GM18909 (cell line): ENCODE results near the gene CDCA4.

Experiments
- ATAC-seq: cut with Tn5 transposase; IDR thresholded peaks from one replicate; pipeline ENCODE4 v1.9.1; 2021; ENCODE audit warnings: mild to moderate bottlenecking; ENCODE audit not compliant: unreplicated experiment, poor library complexity

CDCA4 gene

DNA sequence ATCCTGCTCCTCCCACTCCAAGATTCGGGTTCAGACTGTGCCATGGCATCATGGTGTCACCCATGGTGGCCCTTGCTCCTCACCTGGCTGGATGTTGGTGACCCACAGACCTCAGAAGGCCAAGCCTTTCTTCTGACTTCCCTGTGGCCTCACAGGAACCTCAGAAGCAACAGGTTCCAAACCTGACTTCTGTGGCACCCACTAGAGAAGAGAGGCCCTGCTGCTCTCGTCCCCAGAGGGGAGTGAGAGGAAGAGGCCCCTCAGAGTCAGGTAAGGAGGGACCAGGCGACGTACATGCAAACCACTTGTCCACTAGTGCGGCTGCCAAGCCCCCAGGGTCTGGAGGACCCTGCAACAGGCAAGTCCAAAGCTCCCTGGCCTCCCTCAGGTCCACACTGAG lies 24.9 kb downstream of the CDCA4 start:
- no peak for ATAC-seq

DNA sequence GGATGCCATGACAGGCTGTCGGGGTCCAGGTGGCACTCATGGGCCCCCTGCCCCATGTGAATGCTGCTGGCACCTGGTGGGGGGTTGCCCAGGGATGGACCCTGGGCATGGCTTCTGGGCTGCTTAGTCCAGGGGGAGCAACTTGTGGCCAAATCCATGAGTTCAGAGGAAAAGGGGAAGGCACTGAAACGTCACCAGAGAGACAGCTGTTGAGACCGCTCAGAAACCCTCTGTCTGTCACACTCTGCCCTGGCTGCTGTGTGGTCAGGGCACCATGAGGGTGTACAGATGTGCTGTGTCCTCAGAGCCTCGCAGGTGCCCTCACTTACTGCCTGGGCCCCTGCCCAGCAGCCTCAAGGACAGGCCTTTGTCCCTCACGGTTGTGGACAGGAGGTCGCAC lies 25.9 kb downstream of the CDCA4 start:
- no peak for ATAC-seq

DNA sequence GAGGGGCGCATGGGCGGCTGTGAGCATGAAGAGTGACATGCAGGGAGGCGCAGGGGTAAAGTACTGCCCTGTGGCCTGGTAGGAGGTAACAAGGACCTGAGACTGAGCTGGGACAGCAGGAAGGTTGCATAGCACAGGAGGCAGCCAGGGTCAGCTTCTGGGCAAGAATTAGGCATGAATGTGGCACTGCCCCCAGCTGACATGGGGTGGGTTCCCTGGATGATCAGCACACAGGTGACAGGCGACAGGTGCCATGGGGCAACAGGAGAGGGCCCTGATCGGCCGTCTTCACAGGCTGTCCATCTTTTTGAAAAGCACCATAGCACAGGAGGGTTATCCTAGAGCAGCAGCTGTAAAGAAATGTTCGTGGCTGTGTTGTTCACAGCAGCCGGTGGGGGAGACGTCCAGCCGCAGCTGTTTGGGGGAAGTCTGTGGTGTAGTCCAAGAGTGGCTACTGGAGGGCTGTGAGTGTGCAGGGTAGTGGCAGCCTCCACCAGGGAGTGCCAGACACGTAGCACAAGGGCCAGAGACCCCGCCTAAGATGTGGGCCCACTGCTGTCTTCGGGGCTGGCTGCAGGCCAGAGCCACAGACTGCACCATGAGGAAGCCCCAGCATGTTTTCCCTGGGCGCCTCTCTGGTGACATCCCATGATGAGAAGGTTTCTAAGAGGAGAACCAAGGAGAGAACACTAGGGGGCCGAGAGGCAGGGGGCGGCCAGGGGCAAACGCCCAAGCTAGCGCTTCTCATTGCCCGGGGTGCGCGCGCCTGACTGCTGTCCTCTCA lies 26.9 kb downstream of the CDCA4 start:
- no peak for ATAC-seq

DNA sequence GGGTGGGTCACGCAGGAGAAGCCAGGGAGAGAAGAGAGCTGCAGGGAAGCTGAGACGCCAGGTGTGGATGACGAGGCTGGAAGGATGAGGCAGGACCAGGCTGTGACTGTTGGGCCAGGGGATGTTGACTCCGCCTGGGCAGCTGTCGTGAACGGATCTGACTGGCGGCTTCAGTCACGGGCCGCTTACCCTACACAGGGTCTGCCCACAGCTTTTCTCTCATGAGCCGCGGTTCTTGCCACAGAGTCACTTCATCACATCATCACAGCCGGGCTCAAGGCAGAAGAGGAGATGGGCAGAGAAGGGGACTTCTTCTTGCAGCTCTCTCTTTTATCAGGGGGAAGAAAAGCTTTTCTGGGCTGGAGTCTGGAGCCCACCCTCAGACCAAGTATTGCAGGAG lies 27.6 kb downstream of the CDCA4 start:
- ATAC-seq = no peak

DNA sequence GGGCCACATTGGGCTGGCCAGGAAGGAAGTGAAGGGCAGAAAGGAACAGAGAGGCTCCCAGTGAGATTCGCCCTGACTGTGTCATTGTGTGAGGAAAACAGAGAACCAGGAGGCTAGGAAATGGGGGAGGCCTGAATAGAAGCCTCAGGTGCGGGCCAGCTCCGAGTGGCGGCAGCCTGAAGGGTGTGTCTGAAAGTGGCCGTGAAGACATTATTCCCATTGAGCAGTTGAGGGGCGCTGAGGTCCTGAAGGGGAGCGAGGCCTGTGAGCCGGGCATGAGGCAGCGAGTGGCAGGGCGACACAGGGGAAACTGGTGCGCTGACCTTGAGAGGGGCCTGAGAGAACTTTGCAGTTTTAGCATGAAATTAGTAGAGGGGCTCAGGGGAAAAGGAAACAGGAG lies 28.4 kb downstream of the CDCA4 start:
- no peak for ATAC-seq

DNA sequence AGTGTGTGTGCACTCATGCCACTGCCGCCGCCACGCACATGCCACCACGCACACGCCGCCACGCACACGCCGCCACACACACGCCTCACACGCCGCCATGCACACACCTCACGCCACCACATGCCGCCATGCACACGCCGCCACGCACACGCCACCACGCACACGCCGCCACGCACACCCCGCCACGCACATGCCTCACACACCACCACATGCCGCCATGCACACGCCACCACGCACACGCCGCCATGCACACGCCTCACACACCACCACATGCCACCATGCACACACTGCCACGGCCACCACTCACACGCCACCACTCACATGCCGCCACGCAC lies 29.0 kb downstream of the CDCA4 start:
- no peak for ATAC-seq

DNA sequence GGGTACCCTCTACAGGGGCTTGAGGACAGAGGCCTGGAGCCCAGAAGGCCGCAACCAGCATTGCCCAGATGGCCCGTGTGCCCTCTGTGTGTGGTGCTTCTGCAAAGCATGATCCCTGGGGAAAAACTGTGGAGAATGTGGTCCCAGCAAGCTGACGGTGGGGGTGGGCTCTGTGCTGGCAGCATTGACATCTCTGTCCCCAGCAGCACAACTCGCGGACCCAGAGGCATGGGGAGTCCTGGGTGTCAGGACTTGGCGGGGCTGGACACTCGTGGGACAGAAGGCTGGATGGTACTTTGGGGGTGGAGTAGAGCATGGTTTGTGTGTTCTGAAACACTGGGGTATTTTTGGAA lies 31.0 kb downstream of the CDCA4 start:
- no peak for ATAC-seq

DNA sequence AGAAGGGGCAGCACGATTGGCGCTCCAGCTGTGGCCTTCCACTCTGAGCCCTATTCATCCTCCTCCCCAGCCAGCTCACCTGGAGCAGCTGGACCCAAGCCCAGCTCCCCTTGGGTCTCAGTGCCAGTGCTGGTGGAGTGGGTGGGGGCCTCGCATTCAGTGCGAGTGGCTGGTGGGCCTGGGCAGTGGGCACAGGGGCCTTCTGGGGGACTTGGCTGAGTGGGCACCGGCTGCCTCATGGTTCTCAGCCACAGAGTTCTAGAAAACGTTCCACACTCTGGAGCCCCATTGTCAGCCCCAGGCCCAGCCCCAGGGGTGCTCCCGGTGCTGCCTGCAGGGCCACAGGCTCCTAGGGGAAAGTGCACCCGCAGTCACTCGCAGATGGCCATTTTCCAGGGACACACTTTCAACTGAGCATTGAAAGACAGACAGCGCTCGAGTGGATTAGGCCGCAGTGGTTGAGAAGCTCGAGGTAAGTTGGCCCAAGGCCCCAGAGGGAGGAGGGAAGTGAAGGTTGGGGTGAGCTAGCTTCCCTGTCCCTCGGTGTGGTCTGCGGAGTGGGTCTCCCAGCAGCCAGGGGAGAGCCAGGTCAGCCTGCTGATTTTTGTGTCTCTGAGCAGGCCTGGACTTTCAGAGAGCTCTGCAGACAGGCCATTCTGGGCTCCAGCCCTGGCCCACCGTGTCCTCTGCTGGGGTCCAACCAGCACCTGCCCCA lies 31.5 kb downstream of the CDCA4 start:
- ATAC-seq = no peak

DNA sequence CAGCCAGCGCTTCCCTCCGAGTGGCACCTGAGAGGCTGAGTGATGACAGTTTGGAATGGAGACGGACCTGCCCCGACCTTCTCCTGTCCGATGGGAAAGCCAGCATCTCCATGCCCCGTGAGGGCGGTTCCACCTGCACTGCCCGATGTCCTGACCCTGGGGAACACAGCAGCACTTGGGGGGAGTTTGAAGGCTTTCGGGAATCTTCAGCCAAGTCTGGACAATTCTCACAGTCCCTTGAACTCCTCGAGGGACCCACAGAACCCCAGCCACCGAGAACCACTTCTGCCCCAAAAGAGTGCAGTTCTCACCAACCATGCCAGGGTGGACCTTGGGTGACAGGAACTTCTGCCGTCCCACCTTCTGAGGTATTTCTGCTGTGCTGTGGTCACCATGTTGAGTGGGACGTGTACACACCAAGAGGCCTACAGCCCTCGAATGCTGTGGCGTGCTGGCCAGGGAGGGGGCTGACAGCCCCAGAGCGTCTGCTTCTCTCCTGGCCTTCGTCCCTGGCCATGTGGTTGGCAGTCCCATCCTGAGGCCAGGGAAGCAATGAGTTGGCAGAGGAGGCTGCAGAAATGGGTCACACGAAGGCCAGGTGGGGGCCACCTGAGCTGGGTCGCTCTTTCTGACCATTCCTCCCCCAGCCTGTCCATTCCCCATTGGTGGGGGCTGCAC lies 34.3 kb downstream of the CDCA4 start:
- ATAC-seq = no peak

DNA sequence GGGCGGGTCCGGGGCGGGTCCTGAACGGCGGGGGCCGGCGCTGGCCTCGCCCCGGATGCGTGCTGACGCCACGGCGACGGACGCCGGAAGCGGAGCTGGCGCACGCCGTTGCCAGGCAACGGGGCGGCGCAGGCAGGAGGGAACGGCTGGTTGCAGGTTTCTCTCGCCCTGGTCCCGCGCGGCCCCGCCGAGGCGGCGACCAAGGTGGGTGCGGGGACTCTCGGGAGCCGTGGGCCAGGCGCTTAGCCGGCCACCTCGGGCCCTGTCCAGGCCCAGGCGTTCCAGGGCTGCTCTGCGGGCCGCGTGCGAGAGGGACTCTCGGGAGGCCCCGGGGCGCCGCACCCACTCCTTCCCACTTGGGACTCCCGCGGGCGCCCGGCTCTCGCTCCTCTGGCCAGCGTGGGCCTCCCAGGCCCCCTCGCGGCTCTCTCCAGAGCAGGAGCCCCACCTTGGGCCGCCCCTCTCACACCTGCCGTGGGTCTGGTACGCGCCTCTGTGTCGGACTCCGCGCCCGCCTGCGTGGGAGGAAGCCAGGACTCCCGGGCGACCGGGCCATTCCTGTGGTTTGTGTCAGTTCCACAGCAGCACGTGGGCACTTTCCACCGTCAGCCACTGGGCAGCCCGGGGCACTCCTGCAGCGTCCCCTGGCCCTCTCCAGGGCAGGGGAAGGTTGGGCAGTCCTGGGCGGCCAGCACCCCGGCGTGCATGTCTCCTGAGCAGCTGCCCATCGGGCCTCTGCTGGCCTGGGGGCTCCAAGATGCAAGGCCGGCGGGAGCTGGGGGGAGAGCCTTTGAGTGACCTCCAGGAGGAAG lies 35.0 kb downstream of the CDCA4 start, which contains the start of gene CLBA1:
CLBA1 (plus strand) TSS at position 114 of the 812 bp plus-strand sequence; CDS start at position 758, 644 bp downstream.
- peak; percentile 90 for ATAC-seq

DNA sequence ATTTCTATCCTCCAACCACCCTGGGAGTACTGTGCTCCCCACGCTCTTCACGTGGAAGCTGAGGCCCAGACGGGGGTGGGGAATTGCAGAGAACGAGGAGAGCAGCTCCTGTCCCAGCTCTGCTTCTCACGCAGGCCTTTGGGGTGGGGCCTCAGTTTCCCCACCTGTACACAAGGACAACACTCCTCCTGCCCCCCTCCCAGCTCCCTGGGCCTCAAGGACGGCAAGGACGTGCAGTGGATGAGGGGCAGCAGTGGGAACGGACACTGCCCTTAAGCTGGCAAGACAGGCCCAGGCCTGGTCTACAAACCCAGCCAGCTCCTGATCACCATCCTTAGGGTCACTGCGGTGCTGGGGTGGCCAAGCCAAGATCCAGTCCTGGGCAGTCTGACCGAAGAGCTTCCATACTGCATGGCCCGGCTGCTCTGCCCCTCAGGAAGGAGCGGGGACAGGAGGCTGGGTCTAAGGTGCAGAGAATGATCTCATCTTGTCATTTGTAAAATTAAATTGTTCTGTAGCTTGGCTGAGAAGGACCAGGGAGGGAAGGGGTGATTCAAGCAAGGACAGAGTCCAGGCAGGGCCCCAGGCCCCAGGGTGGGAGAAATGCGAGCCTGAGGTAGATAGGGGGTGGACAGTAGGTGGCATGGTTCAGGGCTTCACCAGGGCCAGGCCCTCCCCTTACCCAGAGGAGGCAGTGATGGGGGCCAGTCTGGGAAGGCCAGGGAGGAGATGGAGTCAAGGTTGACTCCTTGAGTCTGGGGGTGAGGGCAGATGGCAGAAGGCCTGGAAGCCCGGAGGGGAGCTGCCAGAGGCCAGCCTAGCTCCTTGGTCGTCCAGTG lies 36.6 kb downstream of the CDCA4 start:
- no peak for ATAC-seq

DNA sequence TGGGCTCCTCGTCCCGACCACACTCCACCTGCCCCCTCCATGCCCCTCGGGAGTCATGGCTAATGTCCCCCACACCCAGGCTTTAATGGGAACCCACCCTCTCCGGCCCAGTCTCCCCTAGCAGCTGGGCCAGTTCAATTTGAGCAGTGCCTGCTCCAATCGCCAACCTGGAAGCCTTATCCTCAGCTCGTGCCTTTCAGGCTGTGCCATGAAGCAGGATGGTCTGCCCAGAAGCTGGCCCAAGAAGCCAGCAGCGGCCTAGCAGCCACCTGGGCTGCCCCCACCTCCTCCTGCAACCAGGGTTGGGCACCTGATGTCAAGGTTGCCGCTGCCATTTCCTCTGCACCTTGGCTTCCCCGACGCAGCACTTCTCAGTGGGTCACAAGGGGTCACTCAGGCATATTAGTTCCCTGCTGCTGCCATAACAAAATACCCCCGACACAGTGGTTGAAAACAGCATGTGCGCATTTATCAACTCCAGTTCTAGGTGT lies 37.6 kb downstream of the CDCA4 start:
- ATAC-seq = no peak

DNA sequence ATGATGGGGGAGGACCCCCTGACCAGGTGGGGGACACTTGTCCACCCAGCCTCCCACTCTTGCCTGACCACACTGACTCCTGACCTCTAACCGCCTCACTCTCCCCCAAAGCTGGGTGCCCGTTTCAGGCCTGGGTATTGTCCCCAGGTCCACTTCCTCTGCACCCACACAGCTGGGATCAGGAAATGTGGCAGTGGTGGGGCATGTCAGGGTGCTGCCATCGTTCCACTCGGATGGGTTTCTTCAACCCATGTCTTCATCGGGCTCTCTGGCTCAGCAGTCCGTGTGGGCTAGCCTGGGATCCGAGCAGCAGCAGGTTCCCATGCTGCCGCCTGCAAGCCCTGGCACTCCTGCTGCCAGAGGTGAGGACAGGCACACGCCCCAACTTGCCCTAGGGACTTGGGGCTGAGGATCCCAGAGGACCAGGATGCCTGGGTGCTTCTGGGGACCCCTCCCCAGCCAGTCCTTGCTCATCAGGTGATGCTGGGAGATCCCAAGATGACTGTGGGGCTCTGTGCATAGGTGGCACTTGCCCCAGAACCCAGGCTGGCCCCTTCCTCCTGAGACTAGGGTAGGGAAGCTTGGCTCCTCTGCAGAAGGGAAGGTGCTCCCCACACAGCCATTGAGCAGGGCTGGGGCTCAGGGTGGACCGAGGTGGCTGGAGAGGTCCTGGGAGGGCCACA lies 38.2 kb downstream of the CDCA4 start:
- ATAC-seq = no peak

DNA sequence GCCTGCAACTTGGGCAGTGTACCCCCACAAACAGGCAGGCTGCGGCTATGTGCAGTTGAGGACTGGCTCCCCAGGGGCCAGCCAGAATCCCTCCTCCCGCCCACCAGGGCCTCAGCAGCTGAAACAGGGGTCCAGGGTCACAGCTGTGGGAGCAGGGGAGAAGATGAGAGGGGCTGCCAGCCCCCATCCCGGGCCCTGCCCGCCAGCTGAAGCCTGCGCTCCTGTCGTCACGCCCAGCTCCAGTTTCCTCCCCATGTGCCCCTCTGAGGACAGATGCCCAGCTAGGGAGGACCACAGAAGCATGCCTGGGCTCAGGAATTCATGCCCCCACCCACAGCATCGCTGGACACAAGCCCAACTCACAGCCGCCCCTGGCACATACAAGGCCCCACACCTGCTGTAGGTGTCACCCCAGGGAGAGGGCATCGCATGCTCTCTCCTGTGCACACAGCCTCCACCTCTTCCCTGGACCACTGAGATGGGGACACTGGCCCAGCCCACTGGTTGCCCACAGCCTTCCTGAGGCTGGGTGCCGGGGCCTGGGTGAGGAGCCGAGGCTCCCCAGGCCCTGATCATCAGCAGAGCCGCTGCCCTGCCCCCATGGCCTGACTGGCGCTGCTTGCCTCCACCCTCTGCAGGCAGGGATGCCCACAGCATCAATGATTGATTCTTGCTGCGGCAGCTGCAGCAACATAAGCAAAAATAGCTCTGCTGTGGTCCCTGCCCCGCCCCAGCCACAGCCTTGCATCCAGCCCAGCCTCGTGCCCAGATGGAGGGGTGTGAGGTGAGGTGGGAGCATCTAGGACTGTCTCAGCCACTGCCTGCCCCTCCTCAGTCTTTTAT lies 39.0 kb downstream of the CDCA4 start:
- ATAC-seq = no peak

DNA sequence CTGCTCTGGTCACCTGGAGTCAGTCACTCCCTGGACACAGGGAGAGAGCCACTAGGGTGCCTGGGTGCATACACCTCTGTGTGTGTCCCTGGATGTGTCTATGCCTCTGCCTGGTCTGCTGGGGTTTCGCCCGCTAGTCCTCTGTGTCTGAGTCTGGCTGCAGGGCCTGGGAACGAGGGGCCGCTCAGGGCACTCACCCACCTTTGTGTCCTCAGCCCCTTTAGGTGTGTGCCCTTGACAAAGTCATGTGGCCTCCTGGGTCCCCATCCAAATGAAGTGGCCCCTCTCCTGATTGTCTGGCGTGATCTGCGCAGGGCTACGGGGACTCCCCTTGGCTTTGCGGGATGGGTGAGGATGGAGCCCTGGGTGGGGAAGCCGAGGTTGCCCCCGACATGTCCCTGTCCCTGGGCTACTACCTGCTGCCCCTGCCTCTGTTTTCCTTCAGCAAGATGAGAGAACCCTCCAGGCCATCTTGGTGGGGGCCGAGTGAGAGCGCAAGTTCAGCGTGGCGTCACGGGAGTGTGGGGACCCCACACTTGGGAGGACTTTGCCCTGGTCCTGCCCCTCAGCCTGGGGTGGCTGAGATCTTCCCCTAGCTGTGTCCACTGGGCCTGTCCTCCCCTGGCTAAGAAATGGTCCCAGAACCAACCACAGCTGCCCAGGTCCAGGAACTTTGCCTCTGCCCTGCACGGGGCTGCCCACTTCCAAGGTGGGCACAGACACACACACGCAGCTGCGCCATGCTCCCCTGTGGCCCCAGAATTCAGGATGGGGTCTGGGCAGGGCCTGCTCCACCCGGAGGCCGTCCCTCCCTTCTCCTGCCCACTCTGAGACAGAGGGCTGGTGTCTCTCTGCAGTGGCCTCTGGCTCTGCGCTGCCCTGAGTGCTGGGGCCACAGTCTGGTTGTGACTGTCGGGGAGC lies 40.0 kb downstream of the CDCA4 start:
- no peak for ATAC-seq

DNA sequence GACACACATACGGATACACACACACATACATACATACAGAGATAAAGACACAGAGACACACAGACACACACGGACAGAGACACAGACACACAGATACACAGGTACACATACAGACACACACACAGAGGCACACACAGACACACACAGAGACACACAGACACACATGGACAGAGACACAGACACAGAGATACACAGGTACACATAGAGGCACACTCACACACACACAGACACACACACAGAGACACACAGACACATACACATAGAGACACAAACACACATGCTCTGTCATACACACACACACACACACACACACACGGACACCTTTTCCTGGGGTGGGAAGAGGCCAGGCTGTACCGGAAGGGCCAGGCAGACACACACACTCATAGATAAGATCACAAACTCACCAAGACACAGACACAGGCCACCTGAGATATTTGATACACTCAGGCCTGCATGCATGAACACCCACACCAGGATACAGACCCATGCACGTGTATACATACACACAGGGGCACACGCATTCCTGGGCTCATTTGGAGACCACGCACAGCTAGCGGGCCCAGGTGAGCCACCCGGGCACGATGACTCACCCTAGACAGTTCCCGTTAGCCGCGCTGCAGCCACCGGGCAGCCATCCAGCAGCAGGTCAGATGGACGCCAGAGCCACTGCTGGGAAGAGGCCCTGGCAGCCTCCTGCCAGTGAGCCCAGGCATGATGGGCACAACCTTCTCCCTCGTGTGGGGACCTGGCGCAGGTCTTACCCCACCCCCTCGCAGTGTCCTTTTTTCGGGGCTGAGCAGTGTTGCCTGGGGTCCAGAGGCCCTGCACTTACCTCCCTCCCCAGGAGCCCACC lies 40.9 kb downstream of the CDCA4 start:
- no peak for ATAC-seq
